SK-N-SH (cell line): ENCODE measurements around the gene EPHA6. TPM values are rescaled to one million over a fixed set of nuclear protein-coding genes. Genes with fewer than 3 reads are reported as not detected.

Source experiments
- CTCF ChIA-PET: fragments of 300-600, 350-600 bp; formaldehyde crosslinking; extraction: SDS; loops from one replicate; lab custom pipeline; 2021; lab: Yijun Ruan, JAX
- POLR2A ChIA-PET: fragments of 350-600 bp; sonication (Branson Sonifier 250); formaldehyde crosslinking; extraction: SDS; loops from one replicate; lab custom pipeline; 2020; ENCODE audit warnings: antibody characterized with exemption, inconsistent platforms; lab: Yijun Ruan, JAX
- DNase-seq: peaks from one replicate; pipeline ENCODE4 v3.0.0; 2012
- H2AFZ ChIP-seq: fragments of 200-600 bp; sonication (generic); 2 replicates; pipeline ENCODE4 v1.8.1; 2016; ENCODE audit warnings: antibody characterized with exemption, mild to moderate bottlenecking, low read depth
- H3F3A ChIP-seq: fragments of 200-600 bp; sonication (generic); replicated peaks from 2 replicates; pipeline ENCODE3; 2016; ENCODE audit warnings: antibody characterized with exemption, mild to moderate bottlenecking; ENCODE audit not compliant: insufficient read depth
- H3K27ac ChIP-seq, 2 experiments: fragments of 200-500 bp in 1 of 2; fragments of 200-600 bp in 1 of 2; sonication (Bioruptor generic) in 1 of 2; sonication (generic), shearing (Covaris generic) in 1 of 2; 2 replicates each; pipeline versions ENCODE4 v1.5.1 to v1.6.1; 2014 to 2016; ENCODE audit warnings: low read depth in 2 of 2, inconsistent platforms in 1 of 2, low read length in 1 of 2, mild to moderate bottlenecking in 1 of 2, mixed read lengths in 1 of 2
- H3K27me3 ChIP-seq: fragments of 200-600 bp; sonication (generic), shearing (Covaris generic); 2 replicates; pipeline ENCODE4 v1.6.1; 2016; ENCODE audit warnings: mixed run types; ENCODE audit not compliant: insufficient read depth
- H3K36me3 ChIP-seq, 2 experiments: fragments of 200-500 bp in 1 of 2; fragments of 200-600 bp in 1 of 2; sonication (Bioruptor generic) in 1 of 2; sonication (generic) in 1 of 2; replicated peaks in 1 of 2; 2 replicates each; pipeline versions ENCODE3 to v1.5.1; 2014 to 2016; ENCODE audit warnings: low read length in 1 of 2, mild to moderate bottlenecking in 1 of 2; ENCODE audit not compliant: insufficient read depth in 2 of 2, control insufficient read depth in 1 of 2
- H3K4me1 ChIP-seq, 2 experiments: fragments of 200-500 bp in 1 of 2; fragments of 200-600 bp in 1 of 2; sonication (Bioruptor generic) in 1 of 2; sonication (generic), shearing (Covaris generic) in 1 of 2; 2 replicates each; pipeline versions ENCODE4 v1.5.1 to v1.6.1; 2014 to 2016; ENCODE audit warnings: low read depth in 1 of 2, low read length in 1 of 2, mixed run types in 1 of 2; ENCODE audit not compliant: insufficient read depth in 2 of 2, control insufficient read depth in 1 of 2
- H3K4me2 ChIP-seq: fragments of 200-600 bp; sonication (generic), shearing (Covaris generic); 2 replicates; pipeline ENCODE4 v1.6.1; 2017; ENCODE audit warnings: mixed run types
- H3K4me3 ChIP-seq, 2 experiments: fragments of 200-500 bp in 1 of 2; fragments of 200-600 bp in 1 of 2; sonication (Bioruptor generic) in 1 of 2; sonication (generic), shearing (Covaris generic) in 1 of 2; 2 replicates each; pipeline versions ENCODE4 v1.5.1 to v1.8.1; 2014 to 2016; ENCODE audit warnings: low read depth in 2 of 2, inconsistent platforms in 1 of 2, low read length in 1 of 2, mild to moderate bottlenecking in 1 of 2, mixed read lengths in 1 of 2, moderate library complexity in 1 of 2
- H3K79me2 ChIP-seq: fragments of 200-600 bp; sonication (generic); 2 replicates; pipeline ENCODE4 v1.8.1; 2017; ENCODE audit warnings: mild to moderate bottlenecking; ENCODE audit not compliant: insufficient read depth
- H3K9ac ChIP-seq: fragments of 200-600 bp; sonication (generic); 2 replicates; pipeline ENCODE4 v1.6.1; 2017; ENCODE audit warnings: mixed run types
- H3K9me2 ChIP-seq: fragments of 200-600 bp; sonication (generic); 2 replicates; pipeline ENCODE4 v1.6.1; 2017; ENCODE audit warnings: mixed run types
- H3K9me3 ChIP-seq: fragments of 200-600 bp; sonication (generic); 2 replicates; pipeline ENCODE4 v1.6.1; 2017; ENCODE audit warnings: mixed run types, mild to moderate bottlenecking, moderate library complexity
- H4K20me1 ChIP-seq: fragments of 200-600 bp; sonication (generic); 2 replicates; pipeline ENCODE4 v1.6.1; 2017; ENCODE audit warnings: mild to moderate bottlenecking, mixed run types; ENCODE audit not compliant: insufficient read depth
- EZH2phosphoT487 ChIP-seq: fragments of 200-600 bp; sonication (generic); IDR thresholded peaks from 2 replicates; pipeline ENCODE4 v1.6.1; 2017; ENCODE audit warnings: low read depth, mixed run types, mild to moderate bottlenecking, antibody characterized with exemption, moderate library complexity, borderline replicate concordance
- FOSL2 ChIP-seq: IDR thresholded peaks from 2 replicates; pipeline ENCODE4 v1.4.0; 2012; ENCODE audit warnings: low read depth, mild to moderate bottlenecking, moderate library complexity, borderline replicate concordance
- FOXJ3 ChIP-seq: sonication (generic); formaldehyde crosslinking; IDR thresholded peaks from 2 replicates; pipeline ENCODE4 v1.5.1; 2020; ENCODE audit warnings: mild to moderate bottlenecking, missing genetic modification reagents
- FOXM1 ChIP-seq: IDR thresholded peaks from 2 replicates; pipeline ENCODE4 v1.4.0; 2012; ENCODE audit warnings: low read depth, mild to moderate bottlenecking
- GATA2 ChIP-seq: sonication (generic); formaldehyde crosslinking; IDR thresholded peaks from 2 replicates; pipeline ENCODE4 v1.5.0; 2020; ENCODE audit warnings: mild to moderate bottlenecking, missing genetic modification reagents
- MEF2A ChIP-seq: IDR thresholded peaks from 2 replicates; pipeline ENCODE4 v1.4.0; 2012; ENCODE audit warnings: low read depth, borderline replicate concordance
- MXI1 ChIP-seq: IDR thresholded peaks from 2 replicates; pipeline ENCODE4 v1.6.1; 2012; ENCODE audit warnings: mild to moderate bottlenecking, low read depth, low read length, improper control_type of control experiment
- SMC3 ChIP-seq: IDR thresholded peaks from 2 replicates; pipeline ENCODE4 v1.6.1; 2012; ENCODE audit warnings: low read depth, low read length, improper control_type of control experiment
- TAF1 ChIP-seq: IDR thresholded peaks from 2 replicates; pipeline ENCODE4 v1.6.1; 2012; ENCODE audit warnings: low read depth, mild to moderate bottlenecking, low read length, moderate library complexity, borderline replicate concordance
- WGBS: methylation state at CpG from one replicate; pipeline ENCODE4 v1.1.6; 2017; ENCODE audit warnings: low lambda C conversion rate; 5-methylcytosine and 5-hydroxymethylcytosine counted together
- polyA plus RNA-seq, 3 experiments: library from polyadenylated mRNA; depleted of rRNA; stranded (reverse); fragments of >200 nt; gene quantifications; 2 replicates each; pipeline ENCODE4 v1.2.3, GENCODE V29; 2012
- TF ChIP-seq, protein P1 (sequence below): fragments of 200-600 bp; sonication (generic); IDR thresholded peaks from 2 replicates; pipeline ENCODE4 v1.6.1; 2017; ENCODE audit warnings: antibody characterized with exemption, mild to moderate bottlenecking, moderate library complexity
- TF ChIP-seq, protein P2 (sequence below): IDR thresholded peaks from 2 replicates; pipeline ENCODE4 v1.6.1; 2012; ENCODE audit warnings: mild to moderate bottlenecking, low read depth, low read length, moderate library complexity
- TF ChIP-seq, protein P3 (sequence below): fragments of 150-350 bp; IDR thresholded peaks from 2 replicates; pipeline ENCODE4 v1.6.1; 2016; ENCODE audit warnings: mild to moderate bottlenecking, low read depth, low read length
- TF ChIP-seq, protein P4 (sequence below): fragments of 150-350 bp; IDR thresholded peaks from 2 replicates; pipeline ENCODE4 v1.6.1; 2017; ENCODE audit warnings: antibody characterized with exemption, low read length, low read depth, borderline replicate concordance
- TF ChIP-seq, protein P5 (sequence below): IDR thresholded peaks from 2 replicates; pipeline ENCODE4 v1.4.0; 2012; ENCODE audit warnings: low read depth

The EPHA6 gene
- polyA plus RNA-seq, 1 of the 3 experiments (the other 2 are of a cell fraction): not detected

DNA sequence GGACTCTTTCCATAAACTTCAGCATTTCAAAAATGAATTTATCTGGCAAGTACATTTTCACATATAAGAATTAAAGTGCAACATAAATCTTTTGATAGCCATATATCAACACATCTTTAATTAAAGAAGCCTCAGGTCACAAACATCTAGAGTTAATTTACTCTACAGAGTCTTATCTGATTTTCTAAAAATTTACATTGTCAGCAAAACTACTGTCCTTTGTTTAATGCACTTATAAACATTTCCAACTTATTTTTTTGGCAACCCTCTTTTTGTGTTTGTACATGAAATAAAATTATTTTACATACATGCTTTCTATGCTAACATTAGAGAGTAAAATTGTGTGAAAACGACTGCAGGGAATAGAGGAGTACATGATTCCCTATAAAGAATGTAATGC is 533.4 kb downstream of the EPHA6 start (continued):
- TF ChIP-seq, protein P1, sequence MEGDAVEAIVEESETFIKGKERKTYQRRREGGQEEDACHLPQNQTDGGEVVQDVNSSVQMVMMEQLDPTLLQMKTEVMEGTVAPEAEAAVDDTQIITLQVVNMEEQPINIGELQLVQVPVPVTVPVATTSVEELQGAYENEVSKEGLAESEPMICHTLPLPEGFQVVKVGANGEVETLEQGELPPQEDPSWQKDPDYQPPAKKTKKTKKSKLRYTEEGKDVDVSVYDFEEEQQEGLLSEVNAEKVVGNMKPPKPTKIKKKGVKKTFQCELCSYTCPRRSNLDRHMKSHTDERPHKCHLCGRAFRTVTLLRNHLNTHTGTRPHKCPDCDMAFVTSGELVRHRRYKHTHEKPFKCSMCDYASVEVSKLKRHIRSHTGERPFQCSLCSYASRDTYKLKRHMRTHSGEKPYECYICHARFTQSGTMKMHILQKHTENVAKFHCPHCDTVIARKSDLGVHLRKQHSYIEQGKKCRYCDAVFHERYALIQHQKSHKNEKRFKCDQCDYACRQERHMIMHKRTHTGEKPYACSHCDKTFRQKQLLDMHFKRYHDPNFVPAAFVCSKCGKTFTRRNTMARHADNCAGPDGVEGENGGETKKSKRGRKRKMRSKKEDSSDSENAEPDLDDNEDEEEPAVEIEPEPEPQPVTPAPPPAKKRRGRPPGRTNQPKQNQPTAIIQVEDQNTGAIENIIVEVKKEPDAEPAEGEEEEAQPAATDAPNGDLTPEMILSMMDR: no peak

DNA sequence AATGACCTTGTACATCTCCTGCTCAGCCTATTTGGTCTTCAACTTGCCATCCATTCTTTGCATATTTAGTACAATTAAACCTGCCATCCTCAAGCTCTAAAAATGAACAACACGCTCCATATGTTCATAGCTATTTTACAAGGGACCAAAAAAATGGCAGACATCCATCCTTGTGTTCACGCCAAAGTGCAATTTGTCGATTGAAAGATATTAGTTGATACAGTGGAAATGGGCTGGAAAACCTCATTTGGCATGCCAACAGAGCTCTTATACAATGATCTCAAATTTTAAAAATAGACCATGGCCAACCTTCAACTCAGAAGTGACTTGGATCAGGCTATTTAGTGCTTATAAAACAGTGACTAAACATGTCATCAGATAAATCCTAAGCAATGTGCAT is 536.6 kb downstream of the EPHA6 start:
- H3K4me3 ChIP-seq: no peak overlapping the region
- no peaks in the 10 kb centered on the region for H3K27me3 ChIP-seq
- no peak overlapping the region for H3K9ac ChIP-seq
- TF ChIP-seq, protein P2, sequence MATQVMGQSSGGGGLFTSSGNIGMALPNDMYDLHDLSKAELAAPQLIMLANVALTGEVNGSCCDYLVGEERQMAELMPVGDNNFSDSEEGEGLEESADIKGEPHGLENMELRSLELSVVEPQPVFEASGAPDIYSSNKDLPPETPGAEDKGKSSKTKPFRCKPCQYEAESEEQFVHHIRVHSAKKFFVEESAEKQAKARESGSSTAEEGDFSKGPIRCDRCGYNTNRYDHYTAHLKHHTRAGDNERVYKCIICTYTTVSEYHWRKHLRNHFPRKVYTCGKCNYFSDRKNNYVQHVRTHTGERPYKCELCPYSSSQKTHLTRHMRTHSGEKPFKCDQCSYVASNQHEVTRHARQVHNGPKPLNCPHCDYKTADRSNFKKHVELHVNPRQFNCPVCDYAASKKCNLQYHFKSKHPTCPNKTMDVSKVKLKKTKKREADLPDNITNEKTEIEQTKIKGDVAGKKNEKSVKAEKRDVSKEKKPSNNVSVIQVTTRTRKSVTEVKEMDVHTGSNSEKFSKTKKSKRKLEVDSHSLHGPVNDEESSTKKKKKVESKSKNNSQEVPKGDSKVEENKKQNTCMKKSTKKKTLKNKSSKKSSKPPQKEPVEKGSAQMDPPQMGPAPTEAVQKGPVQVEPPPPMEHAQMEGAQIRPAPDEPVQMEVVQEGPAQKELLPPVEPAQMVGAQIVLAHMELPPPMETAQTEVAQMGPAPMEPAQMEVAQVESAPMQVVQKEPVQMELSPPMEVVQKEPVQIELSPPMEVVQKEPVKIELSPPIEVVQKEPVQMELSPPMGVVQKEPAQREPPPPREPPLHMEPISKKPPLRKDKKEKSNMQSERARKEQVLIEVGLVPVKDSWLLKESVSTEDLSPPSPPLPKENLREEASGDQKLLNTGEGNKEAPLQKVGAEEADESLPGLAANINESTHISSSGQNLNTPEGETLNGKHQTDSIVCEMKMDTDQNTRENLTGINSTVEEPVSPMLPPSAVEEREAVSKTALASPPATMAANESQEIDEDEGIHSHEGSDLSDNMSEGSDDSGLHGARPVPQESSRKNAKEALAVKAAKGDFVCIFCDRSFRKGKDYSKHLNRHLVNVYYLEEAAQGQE: no peak
- no peak for TF ChIP-seq FOXM1
- TF ChIP-seq, protein P3, sequence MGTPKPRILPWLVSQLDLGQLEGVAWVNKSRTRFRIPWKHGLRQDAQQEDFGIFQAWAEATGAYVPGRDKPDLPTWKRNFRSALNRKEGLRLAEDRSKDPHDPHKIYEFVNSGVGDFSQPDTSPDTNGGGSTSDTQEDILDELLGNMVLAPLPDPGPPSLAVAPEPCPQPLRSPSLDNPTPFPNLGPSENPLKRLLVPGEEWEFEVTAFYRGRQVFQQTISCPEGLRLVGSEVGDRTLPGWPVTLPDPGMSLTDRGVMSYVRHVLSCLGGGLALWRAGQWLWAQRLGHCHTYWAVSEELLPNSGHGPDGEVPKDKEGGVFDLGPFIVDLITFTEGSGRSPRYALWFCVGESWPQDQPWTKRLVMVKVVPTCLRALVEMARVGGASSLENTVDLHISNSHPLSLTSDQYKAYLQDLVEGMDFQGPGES: no peak
- no peak for TF ChIP-seq MEF2A
- TF ChIP-seq EZH2phosphoT487: no peak
- TF ChIP-seq, all 33 proteins: peak for 0
- Histone ChIP-seq H4K20me1 (no peaks in the 10 kb centered on the region), H3K4me2 (no peak overlapping the region), H3K27ac (no peak overlapping the region), H3K9me3 (no peaks in the 10 kb centered on the region), H3K9me2 (no peaks in the 10 kb centered on the region), H2AFZ (no peak overlapping the region), H3K36me3 (no peaks in the 10 kb centered on the region), H3K79me2 (no peaks in the 10 kb centered on the region), H3F3A (no peaks in the 10 kb centered on the region), H3K4me1 (no peaks in the 10 kb centered on the region)
- POLR2A ChIA-PET: no interaction called here
- no peak for DNase-seq
- 42% methylated on average over 3 of the region's 3 CpGs for WGBS
- CTCF ChIA-PET: interaction anchor here (1.3 kb wide), 1 partner anchor 23 kb away, joined by 3 read pairs; no protein-coding TSS in a partner anchor

DNA sequence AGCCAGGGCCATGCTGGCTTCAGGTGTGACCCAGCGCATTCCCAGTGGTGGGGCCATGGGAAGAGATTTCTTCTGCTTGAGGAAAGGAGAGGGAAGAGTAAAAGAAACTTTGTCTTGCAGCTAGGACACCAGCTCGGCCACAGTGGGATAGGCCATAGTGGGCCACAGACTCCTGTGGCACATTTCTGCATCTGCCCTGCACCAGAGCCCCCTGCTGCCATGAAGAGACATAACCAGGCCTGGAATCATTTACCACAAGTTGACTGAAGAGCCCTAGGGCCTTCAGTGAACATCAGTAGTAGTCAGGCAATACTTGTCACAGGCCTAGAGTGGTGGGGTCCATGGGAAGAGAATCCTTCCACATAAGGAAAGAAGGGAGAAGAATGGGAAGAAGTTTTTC is 538.8 kb downstream of the EPHA6 start:
- DNase-seq: no peak
- Histone ChIP-seq H3K9me3 (no peaks in the 10 kb centered on the region), H3K4me2 (no peak overlapping the region), H3K4me1 (no peaks in the 10 kb centered on the region), H3K9ac (no peak overlapping the region), H3K27ac (no peak overlapping the region), H3K4me3 (no peak overlapping the region), H3K9me2 (no peaks in the 10 kb centered on the region), H3K27me3 (no peaks in the 10 kb centered on the region), H3K79me2 (no peaks in the 10 kb centered on the region), H4K20me1 (no peaks in the 10 kb centered on the region), H2AFZ (no peak overlapping the region), H3F3A (no peaks in the 10 kb centered on the region), H3K36me3 (no peaks in the 10 kb centered on the region)
- 18% methylated on average over 2 of the region's 2 CpGs for WGBS
- ChIA-PET CTCF (no interaction called here), POLR2A (no interaction called here)
- TF ChIP-seq TAF1 (no peak), GATA2 (no peak), EZH2phosphoT487 (no peak), MXI1 (no peak), FOXJ3 (no peak), FOSL2 (no peak), SMC3 (no peak)
- TF ChIP-seq, protein P1: no peak
- TF ChIP-seq, protein P4, sequence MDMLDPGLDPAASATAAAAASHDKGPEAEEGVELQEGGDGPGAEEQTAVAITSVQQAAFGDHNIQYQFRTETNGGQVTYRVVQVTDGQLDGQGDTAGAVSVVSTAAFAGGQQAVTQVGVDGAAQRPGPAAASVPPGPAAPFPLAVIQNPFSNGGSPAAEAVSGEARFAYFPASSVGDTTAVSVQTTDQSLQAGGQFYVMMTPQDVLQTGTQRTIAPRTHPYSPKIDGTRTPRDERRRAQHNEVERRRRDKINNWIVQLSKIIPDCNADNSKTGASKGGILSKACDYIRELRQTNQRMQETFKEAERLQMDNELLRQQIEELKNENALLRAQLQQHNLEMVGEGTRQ: no peak
- TF ChIP-seq, protein P5, sequence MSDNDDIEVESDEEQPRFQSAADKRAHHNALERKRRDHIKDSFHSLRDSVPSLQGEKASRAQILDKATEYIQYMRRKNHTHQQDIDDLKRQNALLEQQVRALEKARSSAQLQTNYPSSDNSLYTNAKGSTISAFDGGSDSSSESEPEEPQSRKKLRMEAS: no peak
